ENCODE results near the gene ALKBH2.

Gene ALKBH2

DNA sequence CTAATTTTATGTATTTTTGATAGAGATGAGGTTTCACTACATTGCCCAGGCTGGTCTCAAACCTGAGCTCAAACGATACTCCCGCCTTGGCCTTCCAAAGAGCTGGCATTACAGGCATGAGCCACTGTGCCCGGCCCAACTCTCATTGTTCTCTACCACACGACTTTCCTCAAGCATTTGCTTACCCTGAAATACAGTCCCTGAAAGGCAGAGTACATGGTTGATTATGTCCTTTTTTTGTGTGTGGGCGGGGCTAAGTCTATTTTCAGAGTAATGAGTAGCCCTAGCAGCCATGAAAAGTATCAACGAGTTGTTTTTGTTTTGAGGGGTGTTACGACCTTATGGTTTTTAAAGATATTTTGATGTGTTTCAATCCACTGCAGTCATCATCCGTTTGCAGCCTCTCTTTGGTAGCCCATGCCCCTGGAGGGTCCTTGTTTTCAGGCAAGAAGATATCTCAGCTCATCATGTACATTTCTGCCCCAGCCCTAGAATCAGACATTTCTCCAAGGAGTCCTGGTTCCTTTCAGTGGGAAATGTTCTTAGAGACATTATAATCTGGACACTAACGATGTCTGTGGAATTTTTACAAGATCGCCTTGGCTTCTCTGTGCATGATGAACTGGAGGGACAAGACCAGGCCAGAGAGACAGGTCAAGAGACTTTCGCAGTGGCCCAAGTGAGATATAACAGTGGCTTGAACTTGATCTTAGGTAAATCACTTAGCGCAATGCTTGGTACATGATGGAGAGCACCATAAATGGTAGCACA, 31.8 kb upstream of the ALKBH2 start:
- no peak for DNase-seq (ENCODE audit: low read depth in 1 of 2, low spot score in 1 of 2)
- no peak for TF ChIP-seq JUND (IDR thresholded peaks at IDR 0.05; ENCODE audit: low read depth)
- in situ Hi-C loops (cut with HindIII; ENCODE audit: low pct_unique_long_range_greater_than_20kb, low sequenced_read_pairs), result no loop called here

DNA sequence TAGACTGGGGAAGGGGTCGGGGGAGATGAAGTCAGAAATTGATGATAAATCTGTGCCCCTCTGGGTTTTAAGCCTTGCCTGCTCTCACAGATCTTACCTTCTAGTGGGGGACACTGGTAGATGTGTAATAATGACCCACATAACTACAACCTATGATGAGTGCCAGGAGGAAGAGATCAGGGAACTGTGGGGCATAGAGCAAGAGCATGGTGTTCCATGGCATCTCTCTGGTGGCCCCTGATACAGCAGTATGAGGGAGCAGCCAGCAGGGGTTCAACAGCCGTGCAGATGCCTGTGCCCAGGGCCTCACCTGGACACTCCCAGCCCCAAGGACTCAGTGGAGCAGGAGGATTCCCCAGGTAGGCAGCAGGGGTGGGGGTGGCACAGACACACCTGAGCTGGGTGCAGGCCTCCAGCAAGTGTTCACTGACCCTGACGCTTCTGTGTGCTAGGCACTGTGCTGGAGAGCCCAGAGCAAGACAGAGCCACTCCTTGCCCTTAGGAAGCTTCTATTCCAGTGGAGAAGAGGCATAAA, 28.1 kb upstream of the ALKBH2 start:
- no peak for TF ChIP-seq JUND (IDR thresholded peaks at IDR 0.05; ENCODE audit: low read depth)
- DNase-seq (ENCODE audit: low read depth in 1 of 2, low spot score in 1 of 2), result no peak
- in situ Hi-C loops (cut with HindIII; ENCODE audit: low pct_unique_long_range_greater_than_20kb, low sequenced_read_pairs), result no loop called here

DNA sequence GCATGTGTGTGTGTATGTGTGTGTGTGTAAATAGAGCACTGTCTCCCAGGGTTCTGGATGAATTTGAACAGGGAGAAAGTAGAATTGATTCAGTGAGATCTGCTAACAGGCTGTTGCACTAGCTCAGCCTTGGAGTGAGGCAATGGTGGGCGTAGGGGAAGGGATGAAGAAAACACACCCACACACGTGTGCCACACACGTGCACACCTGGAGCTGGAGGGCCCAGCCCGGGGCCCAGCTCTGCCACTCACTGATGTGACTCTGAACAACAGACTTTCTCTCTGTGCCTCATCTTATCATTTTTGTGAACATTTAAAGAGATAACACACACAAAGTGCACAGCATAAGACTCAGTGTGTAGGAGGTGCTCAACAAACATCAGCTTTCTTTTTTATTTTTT, 27.3 kb upstream of the ALKBH2 start:
- no peak for DNase-seq (ENCODE audit: low read depth in 1 of 2, low spot score in 1 of 2)
- in situ Hi-C loops (cut with HindIII; ENCODE audit: low pct_unique_long_range_greater_than_20kb, low sequenced_read_pairs), result no loop called here
- TF ChIP-seq JUND (IDR thresholded peaks at IDR 0.05; ENCODE audit: low read depth), result no peak

GRCh38 chr12:109120095-109120494, 26.8 kb upstream of the ALKBH2 start:
- in situ Hi-C loops (cut with HindIII; ENCODE audit: low pct_unique_long_range_greater_than_20kb, low sequenced_read_pairs), result no loop called here
- TF ChIP-seq JUND (IDR thresholded peaks at IDR 0.05; ENCODE audit: low read depth), result no peak
- DNase-seq (ENCODE audit: low read depth in 1 of 2, low spot score in 1 of 2), result no peak

- no peak for TF ChIP-seq JUND (IDR thresholded peaks at IDR 0.05; ENCODE audit: low read depth)
- in situ Hi-C loops (cut with HindIII; ENCODE audit: low pct_unique_long_range_greater_than_20kb, low sequenced_read_pairs), result no loop called here
These were observed 23.3 kb upstream of the ALKBH2 start for GRCh38 chr12:109116611-109116949.

GRCh38 chr12:109115758-109116610, 22.7 kb upstream of the ALKBH2 start, which contains the start of gene ACACB:
TSS of gene ACACB (plus strand) at chr12:109116587. CDS start at chr12:109139406, 22,819 bp downstream.
- DNase-seq (ENCODE audit: low read depth in 1 of 2, low spot score in 1 of 2), result no peak
- in situ Hi-C loops (cut with HindIII; ENCODE audit: low pct_unique_long_range_greater_than_20kb, low sequenced_read_pairs), result no loop called here
- no peak for TF ChIP-seq JUND (IDR thresholded peaks at IDR 0.05; ENCODE audit: low read depth)

More at GRCh38 chr12:109116611-109116949, 23.3 kb upstream of the ALKBH2 start:
- DNase-seq (ENCODE audit: low read depth in 1 of 2, low spot score in 1 of 2), result no peak

GRCh38 chr12:109115404-109115757, 22.1 kb upstream of the ALKBH2 start:
- in situ Hi-C loops (cut with HindIII; ENCODE audit: low pct_unique_long_range_greater_than_20kb, low sequenced_read_pairs), result no loop called here
- no peak for DNase-seq (ENCODE audit: low read depth in 1 of 2, low spot score in 1 of 2)
- no peak for TF ChIP-seq JUND (IDR thresholded peaks at IDR 0.05; ENCODE audit: low read depth)

- DNase-seq (ENCODE audit: low read depth in 1 of 2, low spot score in 1 of 2), result no peak
- in situ Hi-C loops (cut with HindIII; ENCODE audit: low pct_unique_long_range_greater_than_20kb, low sequenced_read_pairs), result no loop called here
- no peak for TF ChIP-seq JUND (IDR thresholded peaks at IDR 0.05; ENCODE audit: low read depth)
These were observed 21.4 kb upstream of the ALKBH2 start for GRCh38 chr12:109114644-109115043.

GRCh38 chr12:109113661-109114321, 20.5 kb upstream of the ALKBH2 start:
- DNase-seq (ENCODE audit: low read depth in 1 of 2, low spot score in 1 of 2), result no peak
- no peak for TF ChIP-seq JUND (IDR thresholded peaks at IDR 0.05; ENCODE audit: low read depth)
- in situ Hi-C loops (cut with HindIII; ENCODE audit: low pct_unique_long_range_greater_than_20kb, low sequenced_read_pairs), result no loop called here

- no peak for TF ChIP-seq JUND (IDR thresholded peaks at IDR 0.05; ENCODE audit: low read depth)
- DNase-seq (ENCODE audit: low read depth in 1 of 2, low spot score in 1 of 2), result no peak
- in situ Hi-C loops (cut with HindIII; ENCODE audit: low pct_unique_long_range_greater_than_20kb, low sequenced_read_pairs), result no loop called here
These were observed 19.6 kb upstream of the ALKBH2 start for GRCh38 chr12:109112720-109113465.

DNA sequence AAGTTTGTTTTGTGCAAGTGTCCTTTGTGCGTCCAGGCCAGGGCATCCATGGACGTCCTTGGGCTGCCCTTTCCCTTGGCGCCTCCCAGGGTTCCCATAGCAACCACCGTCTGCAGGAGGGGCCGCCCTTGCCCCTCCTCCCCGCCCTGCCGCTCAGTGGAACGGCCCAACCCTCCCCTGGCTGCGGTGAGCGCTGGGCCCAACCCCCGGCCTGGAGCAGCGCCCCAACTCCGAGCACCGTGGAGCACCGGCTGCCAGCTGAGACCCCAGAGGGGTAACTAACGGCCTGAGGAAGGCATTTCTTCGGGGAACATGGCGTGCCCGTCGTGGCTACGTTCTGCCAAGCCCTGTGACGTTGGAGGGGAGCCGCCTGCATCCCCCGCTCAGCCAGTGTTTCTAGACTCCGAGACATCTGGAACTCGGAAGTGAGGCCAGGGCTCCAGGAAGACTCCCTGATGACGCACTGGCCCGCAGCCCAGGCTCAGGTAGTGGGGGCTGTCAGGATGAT, 17.8 kb upstream of the ALKBH2 start:
- in situ Hi-C loops (cut with HindIII; ENCODE audit: low pct_unique_long_range_greater_than_20kb, low sequenced_read_pairs), result no loop called here
- no peak for DNase-seq (ENCODE audit: low read depth in 1 of 2, low spot score in 1 of 2)
- no peak for TF ChIP-seq JUND (IDR thresholded peaks at IDR 0.05; ENCODE audit: low read depth)

Measured in T47D (cell line).